Muscle layer of duodenum (tissue), 2 donors: Measurements from ENCODE around the gene RINL.
A peak's percentile ranks its signal among the peaks of the same experiment; 100 is the strongest.

Experiments
- H3K27ac ChIP-seq: one replicate; pipeline ENCODE4 v1.7.0; 2013; ENCODE audit warnings: mild to moderate bottlenecking, low read length
- H3K27me3 ChIP-seq: one replicate; pipeline ENCODE4 v1.7.0; 2013; ENCODE audit warnings: low read depth, mild to moderate bottlenecking, control low read depth, low read length
- H3K36me3 ChIP-seq, 2 donors: one replicate each; pipeline ENCODE4 v1.7.0; 2013; ENCODE audit warnings: low read length in 2 of 2, control low read depth in 1 of 2, mild to moderate bottlenecking in 1 of 2; ENCODE audit not compliant: insufficient read depth in 2 of 2, control insufficient read depth in 1 of 2
- H3K4me1 ChIP-seq, 2 donors: one replicate each; pipeline ENCODE4 v1.7.0; 2013; ENCODE audit warnings: low read length in 2 of 2, mild to moderate bottlenecking in 2 of 2, control low read depth in 1 of 2, moderate library complexity in 1 of 2; ENCODE audit not compliant: insufficient read depth in 2 of 2, control insufficient read depth in 1 of 2
- H3K4me3 ChIP-seq, 2 donors: one replicate each; pipeline ENCODE4 v1.7.0; 2013; ENCODE audit warnings: low read length in 2 of 2, low read depth in 1 of 2, mild to moderate bottlenecking in 1 of 2
- H3K9me3 ChIP-seq, 2 donors: one replicate each; pipeline ENCODE4 v1.7.0; 2013; ENCODE audit warnings: low read length in 2 of 2, control low read depth in 1 of 2, mild to moderate bottlenecking in 1 of 2; ENCODE audit not compliant: control insufficient read depth in 1 of 2
- donor health status: healthy.

RINL gene

GRCh38 chr19:38901683-38902082 is 23.6 kb upstream of the RINL start:
- Histone ChIP-seq H3K9me3 (no peaks in the 10 kb centered on the region), H3K36me3 (peaks cover 9 to 18% of the 10 kb centered on the region in 2 donors), H3K27ac (no peak overlapping the region), H3K27me3 (no peaks in the 10 kb centered on the region), H3K4me1 (peaks cover 18 to 28% of the 10 kb centered on the region in 2 donors), H3K4me3 (no peak overlapping the region)

GRCh38 chr19:38900743-38901190 is 22.7 kb upstream of the RINL start:
- no peaks in the 10 kb centered on the region for H3K9me3 ChIP-seq
- H3K36me3 ChIP-seq, result peaks cover 9 to 17% of the 10 kb centered on the region in 2 donors
- peak overlapping the region; percentile 88 for H3K27ac ChIP-seq
- H3K27me3 ChIP-seq, result no peaks in the 10 kb centered on the region
- peak overlapping the region; percentile 84 to 87 for H3K4me3 ChIP-seq
- H3K4me1 ChIP-seq, result peaks cover 18 to 32% of the 10 kb centered on the region in 2 donors

GRCh38 chr19:38900202-38900629 is 22.1 kb upstream of the RINL start:
- H3K9me3 ChIP-seq, result no peaks in the 10 kb centered on the region
- peak overlapping the region; percentile 84 to 87 for H3K4me3 ChIP-seq
- H3K4me1 ChIP-seq, result peaks cover 18 to 32% of the 10 kb centered on the region in 2 donors
- H3K36me3 ChIP-seq, result peaks cover 9 to 12% of the 10 kb centered on the region in 2 donors
- H3K27me3 ChIP-seq, result no peaks in the 10 kb centered on the region
- H3K27ac ChIP-seq, result peak overlapping the region; percentile 88

GRCh38 chr19:38899447-38900201 is 21.5 kb upstream of the RINL start, which contains the start of the genes NFKBIB and SIRT2:
NFKBIB (plus strand) TSS chr19:38899969; CDS start chr19:38900033, 64 bp downstream.
SIRT2 (minus strand) TSS chr19:38899618; CDS start chr19:38899521, 97 bp downstream.
- H3K4me3 ChIP-seq, result peak within 1 kb of the TSS; percentile 84 to 87
- peaks cover 18 to 32% of the 10 kb centered on the region in 2 donors for H3K4me1 ChIP-seq
- H3K9me3 ChIP-seq, result no peaks in the 10 kb centered on the region
- peak within 1 kb of the TSS; percentile 88 for H3K27ac ChIP-seq
- peaks cover 5 to 6% of the 10 kb centered on the region in 2 donors for H3K36me3 ChIP-seq
- no peaks in the 10 kb centered on the region for H3K27me3 ChIP-seq

DNA sequence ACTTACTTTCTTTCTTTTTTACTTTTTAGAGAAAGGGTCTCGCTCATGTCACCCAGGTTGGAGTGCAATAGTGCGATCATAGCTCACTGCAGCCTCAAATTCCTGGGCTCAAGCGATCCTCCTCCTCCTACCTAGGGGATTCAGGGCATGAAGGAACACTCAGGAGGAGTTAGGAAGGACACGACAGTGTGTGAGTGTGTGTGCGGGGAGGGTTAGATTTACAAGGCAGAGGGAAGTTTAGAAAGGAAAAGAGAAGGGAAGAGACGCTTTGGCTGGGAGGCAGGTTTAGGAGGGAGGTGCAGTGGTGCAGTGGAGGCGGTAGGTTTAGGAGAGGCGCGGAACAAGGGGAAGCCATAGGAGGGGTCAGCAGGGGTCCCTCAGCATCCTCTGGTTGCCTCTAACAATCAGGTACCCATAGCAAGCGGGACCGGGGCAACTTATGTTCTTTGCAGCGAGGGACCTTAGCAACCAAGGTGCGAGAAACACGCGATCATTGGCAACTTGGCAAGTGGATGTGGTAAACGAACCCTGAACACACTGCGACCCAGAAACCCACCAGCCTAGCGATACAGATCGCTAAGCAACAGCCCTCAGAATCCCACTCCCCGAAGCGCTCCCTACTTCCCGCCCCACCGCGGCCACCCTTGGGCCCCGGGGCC is 20.8 kb upstream of the RINL start:
- Histone ChIP-seq H3K4me3 (peak overlapping the region; percentile 84 to 87), H3K27ac (peak overlapping the region; percentile 87), H3K36me3 (peaks cover 0 to 2% of the 10 kb centered on the region in 2 donors), H3K9me3 (no peaks in the 10 kb centered on the region), H3K27me3 (no peaks in the 10 kb centered on the region), H3K4me1 (peaks cover 18 to 32% of the 10 kb centered on the region in 2 donors)

- H3K27ac ChIP-seq, result no peak overlapping the region
- no peak overlapping the region for H3K4me3 ChIP-seq
- peaks cover 1 to 20% of the 10 kb centered on the region in 2 donors for H3K36me3 ChIP-seq
- H3K27me3 ChIP-seq, result no peaks in the 10 kb centered on the region
- peaks cover 14 to 25% of the 10 kb centered on the region in 2 donors for H3K4me1 ChIP-seq
- no peaks in the 10 kb centered on the region for H3K9me3 ChIP-seq
Observed at GRCh38 chr19:38894968-38895367, 16.9 kb upstream of the RINL start.

DNA sequence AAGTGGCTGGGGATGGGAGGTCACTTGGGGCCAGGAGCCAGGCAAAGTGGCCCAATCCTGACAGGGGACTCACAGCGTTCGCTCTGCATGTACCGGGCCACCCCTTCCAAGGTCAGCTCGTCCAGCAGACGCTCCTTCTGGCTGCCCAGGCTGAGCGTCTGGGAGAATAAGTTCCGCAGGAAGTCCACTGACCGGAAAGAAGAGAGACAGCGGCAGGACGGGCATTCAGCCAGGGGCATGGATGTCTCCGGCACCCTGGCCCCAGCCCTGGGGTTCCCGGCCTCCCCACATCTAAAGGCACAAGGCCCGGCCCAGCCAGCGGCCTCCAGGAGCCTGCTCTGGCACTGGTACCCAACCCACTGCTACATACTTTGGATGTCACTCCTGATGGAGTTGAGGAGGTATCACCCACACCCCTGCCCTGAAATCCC is 15.3 kb upstream of the RINL start:
- H3K9me3 ChIP-seq, result no peaks in the 10 kb centered on the region
- no peak overlapping the region for H3K27ac ChIP-seq
- no peaks in the 10 kb centered on the region for H3K27me3 ChIP-seq
- H3K4me3 ChIP-seq, result no peak overlapping the region
- peaks cover 17 to 36% of the 10 kb centered on the region in 2 donors for H3K36me3 ChIP-seq
- H3K4me1 ChIP-seq, result peaks cover 9 to 19% of the 10 kb centered on the region in 2 donors

GRCh38 chr19:38892841-38893240 is 14.8 kb upstream of the RINL start:
- Histone ChIP-seq H3K4me1 (peaks cover 6 to 14% of the 10 kb centered on the region in 2 donors), H3K9me3 (no peaks in the 10 kb centered on the region), H3K4me3 (no peak overlapping the region), H3K27me3 (no peaks in the 10 kb centered on the region), H3K27ac (no peak overlapping the region), H3K36me3 (peaks cover 18 to 41% of the 10 kb centered on the region in 2 donors)

- Histone ChIP-seq H3K4me3 (no peak overlapping the region), H3K27me3 (no peaks in the 10 kb centered on the region), H3K9me3 (no peaks in the 10 kb centered on the region), H3K27ac (no peak overlapping the region), H3K36me3 (peaks cover 18 to 43% of the 10 kb centered on the region in 2 donors), H3K4me1 (peaks cover under 1 to 5% of the 10 kb centered on the region in 2 donors)
Observed at GRCh38 chr19:38891771-38892170, 13.7 kb upstream of the RINL start.

GRCh38 chr19:38890686-38891085 is 12.6 kb upstream of the RINL start:
- Histone ChIP-seq H3K4me3 (no peak overlapping the region), H3K4me1 (no peaks in the 10 kb centered on the region), H3K36me3 (peaks cover 21 to 43% of the 10 kb centered on the region in 2 donors), H3K27ac (no peak overlapping the region), H3K27me3 (no peaks in the 10 kb centered on the region), H3K9me3 (no peaks in the 10 kb centered on the region)

DNA sequence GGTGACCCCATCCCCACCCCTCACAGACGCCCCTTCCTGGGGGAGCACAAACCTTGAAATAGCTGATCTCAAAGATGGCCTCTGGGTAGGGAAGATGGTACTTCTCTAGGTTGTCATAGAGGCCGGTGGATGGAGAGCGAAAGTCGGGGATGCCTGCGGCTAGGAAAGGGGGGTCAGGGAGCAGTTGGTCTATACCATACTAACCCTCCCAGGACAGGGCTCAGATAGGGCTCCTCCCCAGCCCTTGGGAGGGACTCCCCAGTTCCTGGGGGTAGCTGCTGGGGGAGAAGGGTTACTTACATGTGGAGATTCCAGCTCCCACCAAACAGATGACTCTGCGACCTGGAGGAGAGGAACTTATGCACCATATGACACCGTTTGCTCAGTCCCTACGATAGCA is 11.7 kb upstream of the RINL start:
- Histone ChIP-seq H3K4me1 (no peaks in the 10 kb centered on the region), H3K27ac (no peak overlapping the region)

More for the DNA sequence above, 11.7 kb upstream of the RINL start:
- Histone ChIP-seq H3K27me3 (no peaks in the 10 kb centered on the region), H3K9me3 (no peaks in the 10 kb centered on the region), H3K4me3 (no peak overlapping the region), H3K36me3 (peaks cover 21 to 43% of the 10 kb centered on the region in 2 donors)
